H1 (cell line): ENCODE results near the gene DAG1.

Source experiments
- CEBPB ChIP-seq: IDR thresholded peaks from 2 replicates; pipeline ENCODE4 v1.6.1; 2012; ENCODE audit warnings: low read depth, low read length
- CREB1 ChIP-seq: IDR thresholded peaks from 2 replicates; pipeline ENCODE4 v1.6.1; 2012; ENCODE audit warnings: inconsistent platforms
- EP300 ChIP-seq, 2 experiments: IDR thresholded peaks; 1 replicate in 1 of 2; 2 replicates in 1 of 2; pipeline ENCODE4 v1.6.1; 2011 to 2012; ENCODE audit warnings: low read depth in 2 of 2, low read length in 2 of 2, mild to moderate bottlenecking in 2 of 2, borderline replicate concordance in 1 of 2, inconsistent platforms in 1 of 2, moderate library complexity in 1 of 2
- POLR2A ChIP-seq, 2 experiments: IDR thresholded peaks; 1 replicate in 1 of 2; 2 replicates in 1 of 2; pipeline ENCODE4 v1.6.1; 2011; ENCODE audit warnings: low read depth in 2 of 2, low read length in 2 of 2, mild to moderate bottlenecking in 2 of 2; ENCODE audit errors: control extremely low read depth in 1 of 2
- POLR2AphosphoS5 ChIP-seq: IDR thresholded peaks from 2 replicates; pipeline ENCODE4 v1.6.1; 2011; ENCODE audit warnings: low read depth, low read length
- RAD21 ChIP-seq, 2 experiments: IDR thresholded peaks in 1 of 2; conservative IDR thresholded peaks in 1 of 2; 2 replicates each; pipeline ENCODE4 v1.6.1; 2011; ENCODE audit warnings: low read depth in 2 of 2, low read length in 2 of 2, improper control_type of control experiment in 1 of 2, inconsistent platforms in 1 of 2, mild to moderate bottlenecking in 1 of 2, moderate library complexity in 1 of 2
- RFX5 ChIP-seq: IDR thresholded peaks from 2 replicates; pipeline ENCODE4 v1.6.1; 2011; ENCODE audit warnings: low read depth, low read length, improper control_type of control experiment, borderline replicate concordance
- ZNF274 ChIP-seq: IDR thresholded peaks from 2 replicates; pipeline ENCODE4 v1.7.0; 2012; ENCODE audit warnings: low read length, borderline replicate concordance; ENCODE audit errors: extremely low read depth
- TF ChIP-seq, protein P1 (sequence below), 3 experiments: IDR thresholded peaks; 1 replicate in 2 of 3; 2 replicates in 1 of 3; pipeline versions ENCODE4 v1.5.1 to v1.6.1; 2011; ENCODE audit warnings: low read length in 3 of 3, mild to moderate bottlenecking in 3 of 3, inconsistent platforms in 2 of 3, low read depth in 1 of 3, moderate library complexity in 1 of 3; ENCODE audit not compliant: insufficient read depth in 1 of 3; ENCODE audit errors: control extremely low read depth in 1 of 3

GRCh38 chr3:49519296-49519695, 49.2 kb downstream of the DAG1 start:
- no peak for TF ChIP-seq ZNF274
- no peak for TF ChIP-seq RAD21 (IDR thresholded peaks at IDR 0.05 in 1 of 2, conservative IDR thresholded peaks at IDR 0.05 in 1 of 2; ENCODE audit: low read depth in 2 of 2, low read length in 2 of 2)
- no peak for TF ChIP-seq EP300 (IDR thresholded peaks at IDR 0.05; ENCODE audit: borderline replicate concordance in 1 of 2, low read depth in 2 of 2, low read length in 2 of 2)
- TF ChIP-seq, protein P1, sequence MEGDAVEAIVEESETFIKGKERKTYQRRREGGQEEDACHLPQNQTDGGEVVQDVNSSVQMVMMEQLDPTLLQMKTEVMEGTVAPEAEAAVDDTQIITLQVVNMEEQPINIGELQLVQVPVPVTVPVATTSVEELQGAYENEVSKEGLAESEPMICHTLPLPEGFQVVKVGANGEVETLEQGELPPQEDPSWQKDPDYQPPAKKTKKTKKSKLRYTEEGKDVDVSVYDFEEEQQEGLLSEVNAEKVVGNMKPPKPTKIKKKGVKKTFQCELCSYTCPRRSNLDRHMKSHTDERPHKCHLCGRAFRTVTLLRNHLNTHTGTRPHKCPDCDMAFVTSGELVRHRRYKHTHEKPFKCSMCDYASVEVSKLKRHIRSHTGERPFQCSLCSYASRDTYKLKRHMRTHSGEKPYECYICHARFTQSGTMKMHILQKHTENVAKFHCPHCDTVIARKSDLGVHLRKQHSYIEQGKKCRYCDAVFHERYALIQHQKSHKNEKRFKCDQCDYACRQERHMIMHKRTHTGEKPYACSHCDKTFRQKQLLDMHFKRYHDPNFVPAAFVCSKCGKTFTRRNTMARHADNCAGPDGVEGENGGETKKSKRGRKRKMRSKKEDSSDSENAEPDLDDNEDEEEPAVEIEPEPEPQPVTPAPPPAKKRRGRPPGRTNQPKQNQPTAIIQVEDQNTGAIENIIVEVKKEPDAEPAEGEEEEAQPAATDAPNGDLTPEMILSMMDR (IDR thresholded peaks at IDR 0.05; ENCODE audit: control extremely low read depth in 1 of 3, insufficient read depth in 1 of 3, low read depth in 1 of 3, low read length in 3 of 3): no peak
- no peak for TF ChIP-seq POLR2AphosphoS5
- TF ChIP-seq CREB1: no peak
- no peak for TF ChIP-seq CEBPB
- no peak for TF ChIP-seq RFX5
- TF ChIP-seq POLR2A (IDR thresholded peaks at IDR 0.05; ENCODE audit: control extremely low read depth in 1 of 2, low read depth in 2 of 2, low read length in 2 of 2): no peak
